GM06990 (cell line): Measurements from ENCODE around the gene FER.

Experiments
- DNase-seq: peaks from one replicate; pipeline ENCODE4 v3.0.0-alpha.2; 2011; ENCODE audit not compliant: insufficient read length; ENCODE audit errors: extremely low read depth
- H3K27me3 ChIP-seq: replicated peaks from 2 replicates; pipeline ENCODE4 v1.6.0; 2011; ENCODE audit warnings: low read length; ENCODE audit not compliant: control insufficient read depth, insufficient read depth
- H3K36me3 ChIP-seq: 2 replicates; pipeline ENCODE4 v1.5.1; 2011; ENCODE audit warnings: low read length; ENCODE audit not compliant: control insufficient read depth, insufficient read depth
- H3K4me3 ChIP-seq: replicated peaks from 2 replicates; pipeline ENCODE4 v1.5.1; 2011; ENCODE audit warnings: low read depth, mild to moderate bottlenecking, control low read depth, low read length
- CTCF ChIP-seq: IDR thresholded peaks from 2 replicates; pipeline ENCODE4 v1.5.1; 2011; ENCODE audit warnings: low read length, control low read depth, mild to moderate bottlenecking, inconsistent platforms; ENCODE audit not compliant: insufficient read depth, poor library complexity, severe bottlenecking

Gene FER

GRCh38 chr5:108798513-108799265, 51.0 kb downstream of the FER start:
- no peaks in the 10 kb centered on the region for H3K36me3 ChIP-seq
- no peak for TF ChIP-seq CTCF
- no peak overlapping the region for H3K4me3 ChIP-seq
- no peak for DNase-seq
- H3K27me3 ChIP-seq = no peaks in the 10 kb centered on the region

- no peak for DNase-seq
- TF ChIP-seq CTCF = no peak
Observed at GRCh38 chr5:108801301-108801700, 53.6 kb downstream of the FER start.

GRCh38 chr5:108801776-108802175, 54.1 kb downstream of the FER start:
- Histone ChIP-seq H3K4me3 (no peak overlapping the region), H3K27me3 (no peaks in the 10 kb centered on the region), H3K36me3 (no peaks in the 10 kb centered on the region; the same call in 1 of the 2 replicates)
- TF ChIP-seq CTCF = no peak
- no peak for DNase-seq

More at GRCh38 chr5:108801301-108801700, 53.6 kb downstream of the FER start:
- H3K4me3 ChIP-seq = no peak overlapping the region
- no peaks in the 10 kb centered on the region; the same call in 1 of the 2 replicates for H3K36me3 ChIP-seq
- no peaks in the 10 kb centered on the region for H3K27me3 ChIP-seq

- TF ChIP-seq CTCF = no peak
- no peak for DNase-seq
- Histone ChIP-seq H3K27me3 (no peaks in the 10 kb centered on the region), H3K36me3 (no peaks in the 10 kb centered on the region; the same call in 1 of the 2 replicates), H3K4me3 (no peak overlapping the region)
Observed at GRCh38 chr5:108810717-108811116, 63.0 kb downstream of the FER start.

GRCh38 chr5:108813673-108814072, 66.0 kb downstream of the FER start:
- no peak for TF ChIP-seq CTCF
- Histone ChIP-seq H3K4me3 (no peak overlapping the region), H3K27me3 (no peaks in the 10 kb centered on the region), H3K36me3 (no peaks in the 10 kb centered on the region)
- DNase-seq = no peak
